ENCODE measurements around the gene GALNT6.

The GALNT6 gene

GRCh38 chr12:51406859-51407258 lies 15.7 kb upstream of the GALNT6 start:
- in situ Hi-C loops (cut with MboI; ENCODE audit: low sequenced_read_pairs): loop anchor here (25.0 kb wide), 1 partner anchor 605 kb away; the partner anchor contains the start of gene TAMALIN

- in situ Hi-C loops (cut with MboI; ENCODE audit: low sequenced_read_pairs): loop anchor here (25.0 kb wide), 1 partner anchor 606 kb away; the partner anchor contains the start of gene TAMALIN
Observed at GRCh38 chr12:51406290-51406689, 15.1 kb upstream of the GALNT6 start.

DNA sequence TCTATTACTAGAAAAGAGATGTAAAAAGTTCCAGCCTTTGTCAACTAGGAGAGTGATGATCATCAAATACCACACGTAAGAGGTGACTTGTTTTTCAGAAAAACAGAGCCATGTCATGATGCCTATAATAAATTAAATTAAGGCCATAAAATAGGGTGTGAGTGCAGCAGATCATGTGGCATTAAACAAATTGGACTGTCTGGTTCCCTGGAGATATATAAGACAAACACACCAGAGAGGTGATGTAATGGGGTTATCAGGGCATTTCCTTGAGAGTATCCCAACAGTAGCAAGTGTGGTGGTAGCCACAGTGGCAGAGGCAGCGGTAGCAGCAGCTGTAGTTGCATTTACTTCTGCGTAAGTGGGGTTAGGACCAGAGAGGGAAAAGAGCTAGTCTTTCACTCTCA lies 14.6 kb upstream of the GALNT6 start:
- in situ Hi-C loops (cut with MboI; ENCODE audit: low sequenced_read_pairs): loop anchor here (25.0 kb wide), 1 partner anchor 606 kb away; the partner anchor contains the start of gene TAMALIN

DNA sequence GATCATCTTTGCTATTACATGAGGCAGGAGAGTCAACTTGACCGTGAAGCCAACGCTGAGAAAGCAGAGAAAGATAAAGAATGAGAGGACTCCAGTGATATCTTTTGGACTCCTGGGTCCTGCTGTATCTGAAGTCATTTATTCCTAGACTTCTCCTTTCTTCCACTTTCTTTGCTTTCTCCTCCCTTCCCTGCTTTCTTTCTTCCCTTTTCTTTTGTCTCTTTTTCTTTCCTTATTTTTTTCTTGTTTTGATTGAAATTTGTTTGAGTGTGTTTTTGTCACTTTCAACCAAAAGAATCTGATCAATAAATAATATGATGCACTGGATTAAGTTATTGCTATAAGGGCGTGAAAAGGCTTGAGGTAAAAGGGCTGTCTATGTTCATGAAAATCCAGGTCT lies 13.4 kb upstream of the GALNT6 start:
- in situ Hi-C loops (cut with MboI; ENCODE audit: low sequenced_read_pairs): loop anchor here (25.0 kb wide), 1 partner anchor 608 kb away; the partner anchor contains the start of gene TAMALIN

- in situ Hi-C loops (cut with MboI; ENCODE audit: low sequenced_read_pairs): loop anchor here (25.0 kb wide), 1 partner anchor 609 kb away; the partner anchor contains the start of gene TAMALIN
Observed at GRCh38 chr12:51403681-51404136, 12.5 kb upstream of the GALNT6 start.

GRCh38 chr12:51403159-51403558 lies 12.0 kb upstream of the GALNT6 start:
- in situ Hi-C loops (cut with MboI; ENCODE audit: low sequenced_read_pairs): loop anchor here (25.0 kb wide), 1 partner anchor 609 kb away; the partner anchor contains the start of gene TAMALIN

- in situ Hi-C loops (cut with MboI; ENCODE audit: low sequenced_read_pairs): loop anchor here (25.0 kb wide), 1 partner anchor 610 kb away; the partner anchor contains the start of gene TAMALIN
Observed at GRCh38 chr12:51401900-51402299, 10.7 kb upstream of the GALNT6 start.

DNA sequence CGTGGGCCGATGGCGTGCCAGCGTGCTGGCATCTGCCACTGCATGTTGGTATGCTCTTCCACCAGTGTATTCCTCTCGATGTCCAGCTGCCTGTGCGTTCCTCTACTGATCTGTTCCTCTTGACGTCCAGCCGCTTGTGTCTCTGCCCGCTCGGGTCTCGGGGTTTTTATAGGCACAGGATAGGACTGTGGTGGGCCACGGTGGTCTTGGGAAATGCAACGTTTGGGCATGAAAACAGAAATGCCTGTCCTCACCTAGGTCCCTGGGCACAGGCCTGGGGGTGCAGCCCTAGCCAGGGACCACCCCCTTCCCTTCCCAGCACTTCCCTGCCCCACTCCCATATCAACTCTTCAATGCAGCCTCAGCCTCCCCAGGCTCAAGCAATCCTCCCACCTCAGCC lies 10.3 kb upstream of the GALNT6 start:
- in situ Hi-C loops (cut with MboI; ENCODE audit: low sequenced_read_pairs): loop anchor here (25.0 kb wide), 1 partner anchor 611 kb away; the partner anchor contains the start of gene TAMALIN

DNA sequence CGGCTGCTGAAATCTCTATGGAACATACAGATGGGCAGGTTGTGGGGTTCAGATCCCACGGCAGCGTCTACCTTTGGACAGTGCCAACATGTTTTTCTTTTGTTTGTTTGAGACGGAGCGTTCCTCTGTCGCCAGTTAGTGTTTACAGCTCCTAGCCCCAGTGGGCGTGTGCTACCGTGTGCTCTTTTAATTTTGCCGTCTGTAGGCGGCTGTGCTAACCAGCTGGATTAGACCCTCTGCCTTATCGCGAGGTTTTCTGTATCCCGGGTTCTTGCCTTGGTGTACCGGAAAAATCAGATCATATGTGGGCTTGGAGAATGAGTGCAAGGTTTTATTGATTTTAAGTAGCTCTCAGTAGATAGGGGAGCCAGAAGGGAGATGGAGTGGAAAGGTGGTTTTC lies 9.8 kb upstream of the GALNT6 start:
- in situ Hi-C loops (cut with MboI; ENCODE audit: low sequenced_read_pairs): loop anchor here (25.0 kb wide), 1 partner anchor 611 kb away; the partner anchor contains the start of gene TAMALIN

GRCh38 chr12:51399891-51400290 lies 8.7 kb upstream of the GALNT6 start:
- in situ Hi-C loops (cut with MboI; ENCODE audit: low sequenced_read_pairs): loop anchor here (25.0 kb wide), 1 partner anchor 612 kb away; the partner anchor contains the start of gene TAMALIN

- in situ Hi-C loops (cut with MboI; ENCODE audit: low sequenced_read_pairs): no loop called here
Observed at GRCh38 chr12:51397670-51398069, 6.5 kb upstream of the GALNT6 start.

DNA sequence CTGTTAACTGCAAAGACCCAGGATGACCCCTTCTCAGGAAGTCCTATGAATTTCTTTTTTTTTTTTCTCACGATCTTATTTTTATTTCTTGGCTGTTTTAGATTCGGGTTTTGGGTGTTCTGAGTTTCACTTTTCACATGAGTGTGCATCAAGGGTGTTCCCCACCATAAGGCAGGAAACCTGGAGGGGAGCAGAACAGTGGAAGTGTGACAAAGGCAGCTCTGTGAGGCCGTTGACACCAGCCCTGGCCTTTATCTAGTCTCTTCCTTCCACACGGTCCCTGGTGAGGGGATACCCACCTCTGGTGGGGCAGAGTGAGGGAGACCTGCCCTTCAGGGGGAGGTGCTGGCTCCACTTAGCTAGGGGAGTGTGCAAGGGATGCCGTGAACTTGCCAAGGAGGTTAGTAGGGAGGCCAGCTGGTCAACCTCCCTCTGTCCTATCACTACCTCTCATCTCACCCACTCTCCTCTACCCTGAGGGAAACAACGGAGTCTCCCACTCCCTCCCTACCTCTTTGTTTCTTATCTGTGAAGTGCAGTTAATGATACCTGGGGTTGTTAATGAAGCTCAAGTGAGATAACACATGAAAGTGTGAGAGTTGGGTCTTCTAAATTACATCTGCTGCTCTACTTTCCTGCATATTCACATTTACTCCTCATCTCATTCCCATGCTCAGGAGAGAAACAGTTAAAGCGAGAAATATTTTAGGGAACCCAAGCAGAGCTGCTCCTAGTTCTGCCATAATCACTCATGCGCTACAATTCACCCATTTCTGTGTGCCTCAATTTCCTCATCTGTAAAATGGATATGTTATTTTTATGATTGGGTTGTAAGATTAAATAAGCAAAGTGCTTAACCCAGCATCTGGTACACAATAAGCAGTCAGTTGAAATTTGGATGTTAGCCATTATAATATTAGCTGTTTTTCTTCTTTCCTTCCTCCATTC lies 4.4 kb upstream of the GALNT6 start:
- in situ Hi-C loops (cut with MboI; ENCODE audit: low sequenced_read_pairs): no loop called here

DNA sequence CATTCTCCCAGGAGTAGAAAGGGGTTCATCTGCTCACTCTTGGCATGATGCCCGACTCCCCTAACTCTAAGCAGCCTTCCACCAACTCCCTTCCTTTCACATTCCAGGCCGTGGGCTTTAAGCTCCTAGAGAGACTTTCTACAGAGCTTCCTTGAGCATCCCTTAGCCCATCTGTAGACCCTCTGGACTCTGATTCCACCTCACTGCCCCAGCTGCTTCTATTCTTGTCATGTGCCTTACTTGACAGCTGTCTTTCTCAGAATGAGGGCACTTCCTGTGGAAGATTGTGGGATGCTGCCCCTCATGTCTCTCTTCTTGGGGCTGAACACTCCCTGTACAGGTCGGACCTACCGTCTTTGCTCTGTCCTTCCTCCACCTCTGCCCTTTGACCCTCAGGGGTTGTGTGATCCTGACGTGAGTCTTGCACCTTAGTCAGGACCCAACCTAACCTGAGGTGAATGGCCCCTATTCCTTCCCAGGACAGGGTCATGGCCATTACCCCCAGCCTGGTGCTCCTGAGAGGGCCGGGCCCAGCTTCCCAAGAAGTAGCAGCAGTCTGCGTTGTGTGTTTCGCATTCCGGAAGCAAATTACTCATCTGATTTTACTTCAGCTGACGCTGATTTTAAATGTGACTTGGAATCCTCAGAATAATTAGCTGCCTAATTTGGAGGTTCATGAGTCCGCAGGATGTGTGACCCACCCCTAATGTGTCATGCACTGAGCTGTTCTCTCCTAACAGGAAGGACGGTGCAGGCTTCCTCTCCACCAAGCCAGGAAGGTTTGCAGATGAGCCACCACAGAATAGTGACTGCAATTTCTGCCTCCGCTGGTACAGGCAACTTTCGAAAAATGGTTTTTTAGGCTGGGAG lies 2.7 kb upstream of the GALNT6 start:
- in situ Hi-C loops (cut with MboI; ENCODE audit: low sequenced_read_pairs): no loop called here

GRCh38 chr12:51392556-51393237 lies 1.5 kb upstream of the GALNT6 start:
- in situ Hi-C loops (cut with MboI; ENCODE audit: low sequenced_read_pairs): no loop called here

DNA sequence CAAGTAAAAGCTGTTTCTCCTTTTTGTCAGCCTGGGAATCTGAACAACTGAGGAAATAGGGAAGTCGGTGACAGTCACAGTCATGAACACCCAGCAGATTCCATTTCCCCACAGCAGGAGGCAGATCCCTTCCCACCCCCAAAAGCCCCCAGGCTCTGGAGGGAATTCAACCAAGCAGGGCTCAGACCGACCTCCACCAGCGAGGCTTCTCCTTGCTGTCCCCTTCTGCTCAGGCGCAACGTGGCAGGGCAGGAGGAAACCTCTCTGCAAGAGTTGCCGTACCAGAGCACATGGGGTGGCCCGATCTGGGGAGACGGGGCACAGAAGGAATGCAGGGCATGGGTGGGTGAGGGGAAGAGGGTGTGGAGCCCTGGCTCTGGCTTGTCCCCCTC lies 319 bp downstream of the GALNT6 start:
- in situ Hi-C loops (cut with MboI; ENCODE audit: low sequenced_read_pairs): no loop called here

- in situ Hi-C loops (cut with MboI; ENCODE audit: low sequenced_read_pairs): no loop called here
Observed at GRCh38 chr12:51390457-51390856, 749 bp downstream of the GALNT6 start.

- in situ Hi-C loops (cut with MboI; ENCODE audit: low sequenced_read_pairs): no loop called here
Observed at GRCh38 chr12:51389302-51389999, 1.8 kb downstream of the GALNT6 start.

GRCh38 chr12:51388846-51389245 lies 2.4 kb downstream of the GALNT6 start:
- in situ Hi-C loops (cut with MboI; ENCODE audit: low sequenced_read_pairs): no loop called here

- in situ Hi-C loops (cut with MboI; ENCODE audit: low sequenced_read_pairs): no loop called here
Observed at GRCh38 chr12:51388069-51388799, 3.0 kb downstream of the GALNT6 start.
